ENCODE results near the gene SELENOF.
"Not testable (repeated sequence)": the region's sequence is repeated elsewhere in the genome, so short reads cannot be mapped to it uniquely, and the experiment has no call there.

The SELENOF gene

GRCh38 chr1:86826856-86827255 lies 87.1 kb downstream of the SELENOF start:
- DNase-seq (ENCODE audit: extremely low read depth, low read depth): no peak
- TF ChIP-seq, protein P1, sequence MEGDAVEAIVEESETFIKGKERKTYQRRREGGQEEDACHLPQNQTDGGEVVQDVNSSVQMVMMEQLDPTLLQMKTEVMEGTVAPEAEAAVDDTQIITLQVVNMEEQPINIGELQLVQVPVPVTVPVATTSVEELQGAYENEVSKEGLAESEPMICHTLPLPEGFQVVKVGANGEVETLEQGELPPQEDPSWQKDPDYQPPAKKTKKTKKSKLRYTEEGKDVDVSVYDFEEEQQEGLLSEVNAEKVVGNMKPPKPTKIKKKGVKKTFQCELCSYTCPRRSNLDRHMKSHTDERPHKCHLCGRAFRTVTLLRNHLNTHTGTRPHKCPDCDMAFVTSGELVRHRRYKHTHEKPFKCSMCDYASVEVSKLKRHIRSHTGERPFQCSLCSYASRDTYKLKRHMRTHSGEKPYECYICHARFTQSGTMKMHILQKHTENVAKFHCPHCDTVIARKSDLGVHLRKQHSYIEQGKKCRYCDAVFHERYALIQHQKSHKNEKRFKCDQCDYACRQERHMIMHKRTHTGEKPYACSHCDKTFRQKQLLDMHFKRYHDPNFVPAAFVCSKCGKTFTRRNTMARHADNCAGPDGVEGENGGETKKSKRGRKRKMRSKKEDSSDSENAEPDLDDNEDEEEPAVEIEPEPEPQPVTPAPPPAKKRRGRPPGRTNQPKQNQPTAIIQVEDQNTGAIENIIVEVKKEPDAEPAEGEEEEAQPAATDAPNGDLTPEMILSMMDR (IDR thresholded peaks at IDR 0.05; ENCODE audit: low read depth, low read length): no peak

GRCh38 chr1:86825319-86825718 lies 88.6 kb downstream of the SELENOF start:
- TF ChIP-seq, protein P1 (IDR thresholded peaks at IDR 0.05; ENCODE audit: low read depth, low read length): no peak
- DNase-seq (ENCODE audit: extremely low read depth, low read depth): no peak

- no peak for DNase-seq (ENCODE audit: extremely low read depth, low read depth)
- TF ChIP-seq, protein P1 (IDR thresholded peaks at IDR 0.05; ENCODE audit: low read depth, low read length): no peak
Measured at GRCh38 chr1:86823821-86824500, 90.0 kb downstream of the SELENOF start.

- DNase-seq (ENCODE audit: extremely low read depth, low read depth): no peak
- TF ChIP-seq, protein P1 (IDR thresholded peaks at IDR 0.05; ENCODE audit: low read depth, low read length): no peak
Measured at GRCh38 chr1:86823386-86823785, 90.5 kb downstream of the SELENOF start.

GRCh38 chr1:86822459-86822858 lies 91.5 kb downstream of the SELENOF start:
- DNase-seq (ENCODE audit: extremely low read depth, low read depth): no peak
- TF ChIP-seq, protein P1 (IDR thresholded peaks at IDR 0.05; ENCODE audit: low read depth, low read length): no peak

GRCh38 chr1:86821956-86822355 lies 92.0 kb downstream of the SELENOF start:
- TF ChIP-seq, protein P1 (IDR thresholded peaks at IDR 0.05; ENCODE audit: low read depth, low read length): no peak
- no peak for DNase-seq (ENCODE audit: extremely low read depth, low read depth)

GRCh38 chr1:86819970-86820369 lies 94.0 kb downstream of the SELENOF start:
- DNase-seq (ENCODE audit: extremely low read depth, low read depth): not testable (repeated sequence)

GRCh38 chr1:86817246-86817826 lies 96.6 kb downstream of the SELENOF start:
- DNase-seq (ENCODE audit: extremely low read depth, low read depth): not testable (repeated sequence)

DNA sequence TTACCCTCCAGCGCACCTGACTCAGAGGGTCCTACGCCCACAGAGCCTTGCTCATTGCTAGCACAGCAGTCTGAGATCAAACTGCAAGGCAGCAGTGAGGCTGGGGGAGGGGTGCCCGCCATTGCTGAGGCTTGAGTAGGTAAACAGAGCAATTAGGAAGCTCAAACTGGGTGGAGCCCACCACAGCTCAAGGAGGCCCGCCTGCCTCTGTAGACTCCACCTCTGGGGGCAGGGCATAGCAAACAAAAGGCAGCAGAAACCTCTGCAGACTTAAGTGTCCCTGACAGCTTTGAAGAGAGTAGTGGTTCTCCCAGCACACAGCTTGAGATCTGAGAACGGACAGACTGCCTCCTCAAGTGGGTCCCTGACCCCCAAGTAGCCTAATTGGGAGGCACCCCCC lies 99.8 kb downstream of the SELENOF start:
- not testable (repeated sequence) for DNase-seq (ENCODE audit: extremely low read depth, low read depth)
